DND-41 (cell line): ENCODE measurements around the gene GREB1.

Source experiments
- ATAC-seq: fragments of 200-7000 bp; cut with Tn5 transposase; 3 replicates; pipeline ENCODE4 v1.9.1; 2021; ENCODE audit warnings: low read depth; ENCODE audit not compliant: insufficient read depth
- DNase-seq: peaks from one replicate; pipeline ENCODE4 v3.0.0-alpha.2; 2020
- H2AFZ ChIP-seq: 2 replicates; pipeline ENCODE4 v1.6.0; 2012; ENCODE audit warnings: low read depth, low read length
- H3K27ac ChIP-seq: 2 replicates; pipeline ENCODE4 v1.5.1; 2012; ENCODE audit warnings: low read length, inconsistent platforms
- H3K27me3 ChIP-seq: fragments of 200-600 bp; sonication (generic); 2 replicates; pipeline ENCODE4 v1.6.0; 2012; ENCODE audit warnings: low read length, mild to moderate bottlenecking, inconsistent platforms; ENCODE audit not compliant: insufficient read depth, poor library complexity
- H3K36me3 ChIP-seq: 2 replicates; pipeline ENCODE4 v1.5.1; 2012; ENCODE audit warnings: low read length, inconsistent platforms; ENCODE audit not compliant: insufficient read depth
- H3K4me1 ChIP-seq: 2 replicates; pipeline ENCODE4 v1.5.1; 2012; ENCODE audit warnings: mild to moderate bottlenecking, low read length; ENCODE audit not compliant: insufficient read depth
- H3K4me2 ChIP-seq: 2 replicates; pipeline ENCODE4 v1.6.0; 2012; ENCODE audit warnings: mild to moderate bottlenecking, moderate library complexity, low read length, inconsistent platforms; ENCODE audit not compliant: insufficient read depth
- H3K4me3 ChIP-seq, 2 experiments: fragments of 200-600 bp in 1 of 2; shearing (Covaris generic) in 1 of 2; 2 replicates each; pipeline ENCODE4 v1.5.1; 2012 to 2016; ENCODE audit warnings: inconsistent platforms in 2 of 2, low read length in 2 of 2, mild to moderate bottlenecking in 2 of 2, low read depth in 1 of 2, moderate library complexity in 1 of 2
- H3K79me2 ChIP-seq: 2 replicates; pipeline ENCODE4 v1.6.0; 2012; ENCODE audit warnings: low read length, inconsistent platforms; ENCODE audit not compliant: insufficient read depth
- H3K9ac ChIP-seq: 2 replicates; pipeline ENCODE4 v1.6.0; 2012; ENCODE audit warnings: low read depth, mild to moderate bottlenecking, inconsistent platforms, low read length, moderate library complexity
- H3K9me3 ChIP-seq: 2 replicates; pipeline ENCODE4 v1.5.1; 2012; ENCODE audit warnings: low read length, moderate library complexity, mild to moderate bottlenecking, inconsistent platforms; ENCODE audit not compliant: insufficient read depth, severe bottlenecking
- H4K20me1 ChIP-seq: 2 replicates; pipeline ENCODE4 v1.6.0; 2012; ENCODE audit warnings: low read length; ENCODE audit not compliant: insufficient read depth
- CTCF ChIP-seq: IDR thresholded peaks from 2 replicates; pipeline ENCODE4 v1.5.1; 2012; ENCODE audit warnings: borderline replicate concordance, low read length, moderate library complexity, mild to moderate bottlenecking; ENCODE audit not compliant: poor library complexity, severe bottlenecking; ENCODE audit errors: extremely low read depth
- EZH2 ChIP-seq: IDR thresholded peaks from 3 replicates; pipeline ENCODE4 v1.6.1; 2012; ENCODE audit warnings: borderline replicate concordance, low read depth, mild to moderate bottlenecking, moderate library complexity, low read length, inconsistent platforms; ENCODE audit not compliant: severe bottlenecking

The GREB1 gene

GRCh38 chr2:11640132-11640531 lies 106.3 kb downstream of the GREB1 start:
- DNase-seq (no peak), ATAC-seq (no peak)
- Histone ChIP-seq H3K27ac (no peak overlapping the region), H4K20me1 (no peaks in the 10 kb centered on the region), H3K36me3 (no peaks in the 10 kb centered on the region), H3K4me3 (no peak overlapping the region), H3K27me3 (no peaks in the 10 kb centered on the region), H3K79me2 (no peaks in the 10 kb centered on the region), H3K4me2 (no peak overlapping the region), H3K9ac (no peak overlapping the region), H3K9me3 (no peaks in the 10 kb centered on the region), H2AFZ (no peak overlapping the region), H3K4me1 (no peaks in the 10 kb centered on the region)
- TF ChIP-seq EZH2 (no peak), CTCF (no peak)

- H3K9ac ChIP-seq: no peak overlapping the region
- no peak overlapping the region for H3K27ac ChIP-seq
- no peaks in the 10 kb centered on the region for H3K79me2 ChIP-seq
- ATAC-seq (no peak), DNase-seq (no peak)
- no peaks in the 10 kb centered on the region for H3K27me3 ChIP-seq
- H3K4me1 ChIP-seq: no peaks in the 10 kb centered on the region
- H3K36me3 ChIP-seq: no peaks in the 10 kb centered on the region
- H4K20me1 ChIP-seq: no peaks in the 10 kb centered on the region
- no peak overlapping the region for H3K4me2 ChIP-seq
- no peak overlapping the region for H3K4me3 ChIP-seq
- H2AFZ ChIP-seq: no peak overlapping the region
- no peak for TF ChIP-seq EZH2
- H3K9me3 ChIP-seq: no peaks in the 10 kb centered on the region
These were observed 109.1 kb downstream of the GREB1 start for GRCh38 chr2:11642972-11643371.

GRCh38 chr2:11644293-11644692 lies 110.4 kb downstream of the GREB1 start:
- H3K9ac ChIP-seq: no peak overlapping the region
- no peak overlapping the region for H3K27ac ChIP-seq
- no peak overlapping the region for H2AFZ ChIP-seq
- no peak for TF ChIP-seq EZH2
- no peaks in the 10 kb centered on the region for H3K36me3 ChIP-seq
- DNase-seq (no peak), ATAC-seq (no peak)
- H4K20me1 ChIP-seq: no peaks in the 10 kb centered on the region
- peaks cover 3% of the 10 kb centered on the region for H3K27me3 ChIP-seq
- H3K9me3 ChIP-seq: no peaks in the 10 kb centered on the region
- no peaks in the 10 kb centered on the region for H3K79me2 ChIP-seq
- no peak overlapping the region for H3K4me2 ChIP-seq
- no peak overlapping the region for H3K4me3 ChIP-seq
- no peaks in the 10 kb centered on the region for H3K4me1 ChIP-seq

GRCh38 chr2:11646530-11646929 lies 112.7 kb downstream of the GREB1 start:
- H3K79me2 ChIP-seq: no peaks in the 10 kb centered on the region
- peaks cover 3% of the 10 kb centered on the region for H3K27me3 ChIP-seq
- TF ChIP-seq CTCF: no peak
- TF ChIP-seq EZH2: no peak
- H3K27ac ChIP-seq: no peak overlapping the region
- H4K20me1 ChIP-seq: no peaks in the 10 kb centered on the region
- no peaks in the 10 kb centered on the region for H3K4me1 ChIP-seq
- DNase-seq (no peak), ATAC-seq (no peak)
- H2AFZ ChIP-seq: no peak overlapping the region
- H3K9me3 ChIP-seq: no peaks in the 10 kb centered on the region
- H3K4me2 ChIP-seq: no peak overlapping the region
- no peak overlapping the region for H3K9ac ChIP-seq
- H3K4me3 ChIP-seq: no peak overlapping the region
- no peaks in the 10 kb centered on the region for H3K36me3 ChIP-seq
